GM10847 (cell line): Measurements from ENCODE around the gene PDE11A.

ENCODE experiments used
- POLR2A ChIP-seq: IDR thresholded peaks from 2 replicates; pipeline ENCODE4 v1.6.1; 2011; ENCODE audit not compliant: insufficient read length; ENCODE audit errors: extremely low read depth

Gene PDE11A

DNA sequence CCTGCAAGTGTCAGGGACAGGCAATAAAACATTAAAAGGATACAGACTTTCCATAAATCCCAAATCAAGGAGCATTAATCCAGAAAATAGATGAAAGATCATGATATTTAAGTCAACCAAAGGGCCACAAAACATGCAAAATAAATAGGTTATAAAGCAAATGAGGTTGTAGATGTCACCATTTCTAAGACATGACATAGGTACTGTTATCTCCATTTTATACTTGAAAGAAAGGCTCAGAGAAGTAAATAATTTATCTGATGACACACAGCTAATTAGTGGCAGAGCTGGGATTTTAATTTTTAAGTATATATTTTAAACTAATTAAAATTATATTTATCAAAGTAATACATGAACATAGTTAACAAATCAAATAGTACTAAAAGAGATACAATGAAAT, 378.2 kb downstream of the PDE11A start:
- no peak for TF ChIP-seq POLR2A

GRCh38 chr2:177693658-177694339, 378.8 kb downstream of the PDE11A start:
- TF ChIP-seq POLR2A, result no peak

DNA sequence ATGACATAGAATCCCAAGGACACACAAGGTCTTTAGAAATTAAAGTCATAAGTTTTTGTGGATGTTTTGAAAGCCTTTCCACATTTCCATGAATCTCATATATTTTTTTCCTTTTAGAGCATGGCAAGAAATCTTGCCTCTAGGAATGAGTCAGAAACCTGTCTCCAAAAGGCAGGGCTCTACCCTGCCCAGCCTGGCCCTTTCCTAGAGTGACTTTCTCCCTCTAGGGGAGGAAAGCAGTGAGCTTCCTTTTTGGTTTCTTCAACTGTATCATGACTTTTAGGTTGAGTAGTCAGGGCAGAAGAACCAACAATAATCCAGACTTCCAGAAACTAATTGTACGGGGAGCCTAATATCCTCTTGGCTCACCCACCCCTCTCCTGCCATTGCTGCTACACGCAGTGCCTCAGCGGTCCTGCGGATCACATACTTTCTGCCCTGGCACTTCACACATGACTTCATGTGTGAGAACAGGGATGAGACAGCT, 379.8 kb downstream of the PDE11A start:
- TF ChIP-seq POLR2A, result no peak

DNA sequence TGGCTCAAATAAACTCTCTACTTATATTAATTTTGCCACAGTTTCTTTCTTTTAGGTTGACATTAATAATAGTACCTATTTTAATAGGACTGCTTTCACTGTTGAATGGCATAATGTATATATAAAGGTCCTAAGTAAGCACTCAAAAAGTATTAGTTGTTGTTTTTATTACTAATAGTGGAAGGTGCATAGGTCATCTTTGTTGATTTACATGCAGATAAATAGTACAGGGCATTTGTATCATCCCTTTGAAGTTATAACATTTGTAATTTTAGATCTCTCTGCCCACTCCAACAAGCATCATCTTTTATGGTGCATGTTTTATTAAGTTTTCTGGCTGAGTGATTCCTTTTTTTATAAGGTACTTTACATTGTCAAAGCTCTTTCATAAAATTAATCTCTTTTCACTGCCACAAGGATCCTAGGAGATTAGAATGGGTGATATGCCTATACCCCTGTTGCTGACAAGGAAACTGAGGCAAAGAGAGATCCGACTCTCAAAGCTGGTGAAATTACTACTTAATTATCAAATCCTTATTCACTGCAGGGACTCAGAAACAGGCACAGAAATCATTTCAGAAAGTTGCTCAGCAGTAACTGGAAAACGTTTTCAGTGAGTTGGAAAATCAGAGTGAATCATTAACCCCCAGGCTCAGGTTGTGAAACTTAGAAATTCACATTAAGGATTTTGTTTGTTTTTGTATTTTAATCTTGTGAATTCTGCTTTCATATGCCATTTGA, 380.4 kb downstream of the PDE11A start:
- TF ChIP-seq POLR2A, result no peak

- no peak for TF ChIP-seq POLR2A
These were observed 381.4 kb downstream of the PDE11A start for GRCh38 chr2:177691177-177691576.

- no peak for TF ChIP-seq POLR2A
These were observed 383.0 kb downstream of the PDE11A start for GRCh38 chr2:177689623-177690022.

GRCh38 chr2:177688844-177689243, 383.7 kb downstream of the PDE11A start:
- no peak for TF ChIP-seq POLR2A

GRCh38 chr2:177683661-177684069, 388.9 kb downstream of the PDE11A start:
- no peak for TF ChIP-seq POLR2A

- no peak for TF ChIP-seq POLR2A
These were observed 389.5 kb downstream of the PDE11A start for GRCh38 chr2:177682836-177683660.

DNA sequence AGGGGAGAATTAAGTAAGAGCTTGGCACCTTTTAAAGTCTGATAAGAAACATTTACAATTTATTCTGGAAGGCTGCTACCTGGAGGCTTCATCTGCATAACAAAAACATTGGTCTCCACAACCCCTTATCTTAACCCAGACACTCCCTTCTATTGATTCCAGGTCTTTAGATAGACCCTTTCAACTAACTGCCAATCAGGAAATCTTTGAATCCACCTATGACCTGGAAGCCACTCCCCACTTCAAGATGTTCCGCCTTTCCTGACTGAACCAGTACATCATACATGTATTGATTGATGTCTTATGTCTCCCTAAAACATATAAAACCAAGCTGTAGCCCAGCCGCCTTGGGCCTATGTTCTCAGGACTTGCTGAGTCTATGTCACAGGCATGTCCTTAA, 390.6 kb downstream of the PDE11A start:
- no peak for TF ChIP-seq POLR2A

DNA sequence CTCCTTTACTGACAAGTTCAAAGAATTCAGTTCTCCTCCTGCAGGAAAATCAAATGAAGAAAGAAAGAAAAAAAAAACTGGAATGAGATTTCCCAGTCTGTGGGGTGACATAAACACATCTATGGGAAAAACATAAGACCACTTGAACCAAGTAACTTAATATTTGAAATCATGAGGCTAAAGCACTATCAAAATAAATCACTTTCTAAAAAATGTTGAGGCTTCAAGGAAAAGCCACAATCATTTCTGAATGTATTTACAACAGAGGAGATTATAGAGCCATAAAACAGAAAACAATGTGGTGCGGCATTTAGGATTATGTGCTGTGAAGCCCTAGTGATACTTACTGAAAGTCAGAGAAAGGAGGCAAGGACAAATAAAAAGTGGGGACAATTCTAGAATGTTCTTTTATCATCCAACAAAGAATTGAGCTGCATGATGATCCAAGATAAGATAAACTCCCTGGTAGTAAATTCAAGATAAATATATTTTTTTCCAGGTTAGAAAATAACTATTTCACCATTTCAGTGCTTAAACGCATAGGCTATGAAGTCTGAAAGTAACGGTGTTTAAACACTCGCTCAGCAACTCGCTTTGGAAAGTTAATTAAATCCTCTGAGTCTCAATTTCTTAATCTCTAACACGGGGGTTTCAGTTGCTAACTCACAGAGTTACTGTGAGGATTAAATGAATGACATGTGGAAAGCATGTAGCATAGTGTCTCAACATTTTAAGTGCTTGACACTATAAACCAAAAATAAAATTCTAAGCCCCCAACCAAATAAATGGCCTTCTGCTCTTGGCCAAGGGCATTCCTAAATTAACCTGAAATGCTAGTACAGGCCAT, 391.5 kb downstream of the PDE11A start:
- no peak for TF ChIP-seq POLR2A

- TF ChIP-seq POLR2A, result no peak
These were observed 392.7 kb downstream of the PDE11A start for GRCh38 chr2:177679611-177680605.

GRCh38 chr2:177678939-177679338, 393.6 kb downstream of the PDE11A start:
- TF ChIP-seq POLR2A, result no peak

DNA sequence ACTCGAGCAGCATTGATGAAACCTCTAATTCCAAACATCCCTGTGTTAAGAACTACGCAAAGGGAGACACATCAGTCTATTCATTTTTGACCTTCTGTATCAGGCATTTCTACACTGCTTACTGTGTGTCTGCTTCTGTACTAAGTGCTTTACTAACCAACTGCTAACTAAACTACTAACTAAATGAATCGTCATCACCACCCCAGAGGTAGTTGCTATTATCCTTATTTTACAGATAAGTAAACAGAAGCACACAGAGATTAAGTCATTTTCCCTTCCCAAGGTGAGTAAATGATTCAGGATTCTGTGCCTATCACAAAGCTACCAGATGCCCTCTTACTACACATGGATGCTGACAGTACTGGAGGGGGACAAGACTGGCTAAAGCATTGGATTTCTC, 395.9 kb downstream of the PDE11A start:
- no peak for TF ChIP-seq POLR2A
